Lower leg skin (tissue), 4 donors: ENCODE measurements around the gene FAM187B. TPM values are rescaled to one million over a fixed set of nuclear protein-coding genes. Genes with fewer than 3 reads are reported as not detected.

Source experiments
- DNase-seq, 2 donors: peaks; one replicate each; pipeline ENCODE4 v3.0.0-alpha.2; 2019; ENCODE audit warnings: low spot score in 2 of 2
- H3K4me3 ChIP-seq: fragments of 200-600 bp; sonication (generic); 2 replicates; pipeline ENCODE4 v1.5.1; 2017; ENCODE audit warnings: mild to moderate bottlenecking, low read depth; ENCODE audit not compliant: poor library complexity, severe bottlenecking
- CTCF ChIP-seq, 3 donors: fragments of 450-650 bp; IDR thresholded peaks; one replicate each; pipeline ENCODE4 v1.5.1; 2016; ENCODE audit warnings: antibody characterized with exemption in 3 of 3, mild to moderate bottlenecking in 3 of 3, moderate library complexity in 2 of 3
- POLR2A ChIP-seq, 2 donors: fragments of 450-650 bp; IDR thresholded peaks; one replicate each; pipeline ENCODE4 v1.6.1; 2016 to 2017; ENCODE audit warnings: antibody characterized with exemption in 2 of 2, mild to moderate bottlenecking in 1 of 2, moderate library complexity in 1 of 2
- WGBS, 2 donors: methylation state at CpG; one replicate each; pipeline ENCODE4 v1.1.5; 2018; 5-methylcytosine and 5-hydroxymethylcytosine counted together
- intact Hi-C: fragments of 100-400 bp; cut with DNase I; formaldehyde crosslinking; loops from one replicate; pipeline ENCODE4 v1.15.0; 2023; ENCODE audit warnings: low total_unique reads
- total RNA-seq, 4 donors: library from RNA; depleted of rRNA; stranded (reverse); fragments of >200 nt; gene quantifications; one replicate each; pipeline ENCODE4 v1.1.0, GENCODE V29; 2016

The FAM187B gene
- total RNA-seq, 4 donors from 2014 or later: not detected

GRCh38 chr19:35264268-35265125 lies 36.0 kb upstream of the FAM187B start:
- TF ChIP-seq CTCF (IDR thresholded peaks at IDR 0.05): no peak
- TF ChIP-seq POLR2A (IDR thresholded peaks at IDR 0.05): no peak
- DNase-seq: peak; percentile 11 to 70
- no peak overlapping the region for H3K4me3 ChIP-seq
- 53 to 64% methylated on average over 7 of the region's 7 CpGs for WGBS, 2 donors
- intact Hi-C loops: loop anchor here (10.0 kb wide), 1 partner anchor 120 kb away; the partner anchor contains the start of gene FXYD7

- intact Hi-C loops: loop anchor here (10.0 kb wide), 1 partner anchor 117 kb away; the partner anchor contains the start of gene FXYD7
- DNase-seq: peak in 1 of 2 donors; percentile 82
These were observed 33.7 kb upstream of the FAM187B start for GRCh38 chr19:35262101-35262761.

GRCh38 chr19:35261356-35262100 lies 33.0 kb upstream of the FAM187B start:
- intact Hi-C loops: loop anchor here (10.0 kb wide), 1 partner anchor 117 kb away; the partner anchor contains the start of gene FXYD7
- WGBS, 2 donors: 65 to 67% methylated on average over 12 of the region's 12 CpGs
- DNase-seq: peak in 1 of 2 donors; percentile 75
- H3K4me3 ChIP-seq: no peak overlapping the region
- TF ChIP-seq CTCF (IDR thresholded peaks at IDR 0.05) (no peak), POLR2A (IDR thresholded peaks at IDR 0.05) (no peak)

More at GRCh38 chr19:35262101-35262761, 33.7 kb upstream of the FAM187B start:
- H3K4me3 ChIP-seq: no peak overlapping the region
- TF ChIP-seq CTCF (IDR thresholded peaks at IDR 0.05) (no peak), POLR2A (IDR thresholded peaks at IDR 0.05) (no peak)
- WGBS, 2 donors: 55 to 74% methylated on average over 17 of the region's 17 CpGs

- 70 to 81% methylated on average over 10 of the region's 10 CpGs for WGBS, 2 donors
- intact Hi-C loops: loop anchor here (10.0 kb wide), 1 partner anchor 116 kb away; the partner anchor contains the start of gene FXYD7
- DNase-seq: peak in 1 of 2 donors; percentile 25
- H3K4me3 ChIP-seq: no peak overlapping the region
- TF ChIP-seq CTCF (IDR thresholded peaks at IDR 0.05): no peak
- TF ChIP-seq POLR2A (IDR thresholded peaks at IDR 0.05): no peak
These were observed 32.3 kb upstream of the FAM187B start for GRCh38 chr19:35260694-35261304.

GRCh38 chr19:35257113-35257461 lies 28.5 kb upstream of the FAM187B start:
- H3K4me3 ChIP-seq: no peak overlapping the region
- intact Hi-C loops: no loop called here
- WGBS, 2 donors: 76 to 78% methylated on average over 9 of the region's 9 CpGs
- TF ChIP-seq CTCF (IDR thresholded peaks at IDR 0.05) (no peak), POLR2A (IDR thresholded peaks at IDR 0.05) (no peak)
- DNase-seq: peak in 1 of 2 donors; percentile 79
